AG04449 (cell line): Measurements from ENCODE around the gene RHOA.
"Not testable (repeated sequence)": the region's sequence is repeated elsewhere in the genome, so short reads cannot be mapped to it uniquely, and the experiment has no call there.

Experiments
- CTCF ChIA-PET: fragments of 350-600 bp; formaldehyde crosslinking; extraction: SDS; loops from one replicate; lab custom pipeline; 2021; ENCODE audit warnings: antibody characterized with exemption; lab: Yijun Ruan, JAX
- POLR2A ChIA-PET: fragments of 400-600, 350-600 bp; formaldehyde crosslinking; extraction: SDS; loops from one replicate; lab custom pipeline; 2020; ENCODE audit warnings: antibody characterized with exemption, inconsistent platforms; lab: Yijun Ruan, JAX
- DNase-seq: peaks from one replicate; pipeline ENCODE4 v3.0.0-alpha.2; 2010; ENCODE audit warnings: low read depth, low spot score
- H3K4me3 ChIP-seq: 2 replicates; pipeline ENCODE4 v1.5.1; 2011; ENCODE audit warnings: low read depth, mild to moderate bottlenecking, control low read depth, low read length
- TF ChIP-seq, protein P1 (sequence below): IDR thresholded peaks from one replicate; pipeline ENCODE4 v1.5.1; 2011; ENCODE audit warnings: mild to moderate bottlenecking, moderate library complexity, low read length, control low read depth, inconsistent platforms; ENCODE audit not compliant: insufficient read depth; ENCODE audit errors: missing control alignments

The RHOA gene

DNA sequence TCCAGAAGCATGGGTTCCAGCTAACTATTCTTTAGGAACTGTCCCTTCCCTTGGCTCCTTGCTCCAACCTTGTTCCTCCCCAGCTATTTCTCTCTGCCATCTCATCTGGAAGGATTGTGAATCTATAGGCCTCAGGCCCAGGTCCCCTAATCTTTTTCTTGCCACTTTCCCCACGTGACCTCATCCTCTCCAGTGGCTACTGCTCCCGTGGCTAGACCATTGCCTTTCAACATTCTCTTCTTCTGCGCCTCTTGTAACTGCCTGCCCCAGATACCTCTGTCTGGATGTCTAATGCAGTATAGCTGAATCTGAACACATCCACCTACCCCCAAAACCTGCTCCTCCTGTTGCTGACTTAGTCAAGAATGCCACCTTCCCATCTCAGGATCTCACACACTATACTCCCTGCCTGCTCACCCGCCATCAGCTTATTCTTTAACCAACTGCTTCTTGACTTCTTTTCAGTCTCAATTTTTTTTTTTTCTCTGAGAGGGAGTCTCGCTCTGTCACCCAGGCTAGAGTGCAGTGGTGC, 58.8 kb downstream of the RHOA start:
- TF ChIP-seq, protein P1, sequence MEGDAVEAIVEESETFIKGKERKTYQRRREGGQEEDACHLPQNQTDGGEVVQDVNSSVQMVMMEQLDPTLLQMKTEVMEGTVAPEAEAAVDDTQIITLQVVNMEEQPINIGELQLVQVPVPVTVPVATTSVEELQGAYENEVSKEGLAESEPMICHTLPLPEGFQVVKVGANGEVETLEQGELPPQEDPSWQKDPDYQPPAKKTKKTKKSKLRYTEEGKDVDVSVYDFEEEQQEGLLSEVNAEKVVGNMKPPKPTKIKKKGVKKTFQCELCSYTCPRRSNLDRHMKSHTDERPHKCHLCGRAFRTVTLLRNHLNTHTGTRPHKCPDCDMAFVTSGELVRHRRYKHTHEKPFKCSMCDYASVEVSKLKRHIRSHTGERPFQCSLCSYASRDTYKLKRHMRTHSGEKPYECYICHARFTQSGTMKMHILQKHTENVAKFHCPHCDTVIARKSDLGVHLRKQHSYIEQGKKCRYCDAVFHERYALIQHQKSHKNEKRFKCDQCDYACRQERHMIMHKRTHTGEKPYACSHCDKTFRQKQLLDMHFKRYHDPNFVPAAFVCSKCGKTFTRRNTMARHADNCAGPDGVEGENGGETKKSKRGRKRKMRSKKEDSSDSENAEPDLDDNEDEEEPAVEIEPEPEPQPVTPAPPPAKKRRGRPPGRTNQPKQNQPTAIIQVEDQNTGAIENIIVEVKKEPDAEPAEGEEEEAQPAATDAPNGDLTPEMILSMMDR, result no peak
- DNase-seq, result no peak
- H3K4me3 ChIP-seq, result no peak overlapping the region
- CTCF ChIA-PET, result interaction anchor here (0.9 to 3.1 kb wide), 4 partner anchors 10 to 98 kb away, joined by 3 to 20 read pairs (median 5); partner anchors contain the start of gene USP4
- POLR2A ChIA-PET, result interaction anchor here (1.5 to 2.4 kb wide), 2 partner anchors 13 to 57 kb away, joined by 3 to 12 read pairs; partner anchors contain the start of gene USP4

DNA sequence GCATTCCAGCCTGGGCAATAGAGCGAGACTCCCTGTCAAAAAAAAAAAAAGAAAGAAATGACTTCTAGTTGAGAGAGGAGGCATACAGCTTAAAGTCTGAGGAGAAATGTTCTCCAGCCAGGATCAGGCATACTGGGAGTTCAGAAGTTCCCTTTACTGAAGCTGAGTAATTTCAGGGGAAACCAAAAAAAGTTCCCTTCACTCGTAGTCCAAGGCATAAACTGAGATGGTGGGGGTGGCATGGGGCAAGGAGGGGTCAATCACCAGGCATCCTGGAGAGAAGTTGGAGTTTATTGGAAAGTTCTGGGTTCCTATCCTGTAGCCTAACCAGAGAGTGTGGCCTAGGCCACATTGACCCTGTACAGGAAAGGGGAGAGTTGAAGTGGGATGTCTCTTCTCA, 59.5 kb downstream of the RHOA start:
- TF ChIP-seq, protein P1, result no peak
- POLR2A ChIA-PET, result interaction anchor here (1.5 to 2.4 kb wide), 2 partner anchors 12 to 57 kb away, joined by 3 to 12 read pairs; partner anchors contain the start of gene USP4

DNA sequence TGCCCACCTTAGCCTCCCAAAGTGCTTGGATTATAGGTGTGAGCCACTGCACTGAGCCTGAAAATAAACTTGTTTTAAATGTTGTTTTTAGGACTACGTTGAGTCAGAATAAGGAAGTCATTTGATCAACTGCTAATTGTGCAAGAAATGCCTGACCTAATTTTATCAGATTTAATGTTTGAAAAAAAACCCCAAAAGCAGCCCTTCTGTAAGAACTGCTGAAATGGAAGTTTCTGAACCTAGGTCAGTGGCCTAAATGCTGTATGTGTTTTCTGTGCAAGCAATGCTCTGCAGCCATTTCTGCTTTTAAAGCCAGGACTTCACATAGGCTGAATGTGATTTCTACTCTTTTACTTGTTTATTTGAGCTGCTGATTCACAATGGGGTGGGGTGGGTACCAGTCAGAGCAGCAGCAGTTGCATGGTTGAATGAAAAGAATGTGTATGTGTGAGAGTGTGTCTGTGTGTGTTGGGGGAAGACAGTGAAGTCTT, 60.2 kb downstream of the RHOA start:
- TF ChIP-seq, protein P1, result no peak
- DNase-seq, result peak; percentile 77
- ChIA-PET CTCF (interaction anchor here (1.1 to 4.1 kb wide), 3 partner anchors 12 to 97 kb away, joined by 3 to 20 read pairs (median 18); partner anchors contain the start of genes NICN1 and USP4), POLR2A (interaction anchor here (0.7 to 2.4 kb wide), 3 partner anchors 11 to 61 kb away, joined by 3 to 12 read pairs (median 4); partner anchors contain the start of genes RHOA, TCTA and USP4)
- no peak overlapping the region for H3K4me3 ChIP-seq

More for the DNA sequence above, 59.5 kb downstream of the RHOA start:
- H3K4me3 ChIP-seq, result no peak overlapping the region
- no peak for DNase-seq
- CTCF ChIA-PET, result interaction anchor here (0.9 to 4.1 kb wide), 5 partner anchors 9 to 99 kb away, joined by 3 to 20 read pairs (median 7); partner anchors contain the start of gene USP4

DNA sequence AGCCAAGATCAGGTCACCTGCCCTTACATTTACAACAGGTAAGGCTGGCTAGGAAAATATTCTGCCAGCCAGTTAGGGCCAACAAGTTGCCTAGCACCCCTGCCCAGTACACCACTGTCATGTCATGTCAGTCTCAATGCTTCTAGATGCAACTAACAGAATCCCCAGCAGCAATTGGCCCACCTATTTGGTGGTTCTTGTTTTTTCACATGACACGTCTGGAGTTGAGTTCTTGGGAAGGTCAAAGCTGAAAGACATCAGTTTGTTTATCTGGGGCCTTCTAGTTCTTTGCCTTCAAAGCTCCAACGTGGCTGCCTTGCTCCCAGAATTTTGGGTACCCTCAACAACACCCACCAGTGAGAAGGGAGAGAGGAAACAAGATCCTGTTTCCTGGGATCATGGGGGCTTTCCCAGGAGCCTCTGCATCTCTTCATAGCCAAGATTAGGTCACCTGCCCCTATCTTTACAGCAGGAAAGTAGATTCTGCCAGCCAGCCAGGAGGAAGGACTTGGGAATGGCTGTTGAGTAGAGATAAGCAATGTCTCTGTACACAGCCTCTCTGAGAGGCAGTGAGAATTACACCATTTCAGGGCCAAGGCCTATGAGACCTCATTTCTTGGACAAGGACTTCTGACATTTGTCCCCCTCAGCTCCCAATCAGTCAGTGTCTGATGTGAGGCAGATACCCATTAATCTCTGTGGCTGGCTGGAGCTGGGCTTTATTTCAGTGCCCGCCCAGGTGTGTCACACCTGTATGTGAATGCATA, 62.2 kb downstream of the RHOA start:
- CTCF ChIA-PET, result interaction anchor here (2.1 to 4.1 kb wide), 2 partner anchors 10 to 99 kb away, joined by 9 to 18 read pairs; partner anchors contain the start of gene USP4
- H3K4me3 ChIP-seq, result no peak overlapping the region
- TF ChIP-seq, protein P1, result no peak
- POLR2A ChIA-PET, result no interaction called here
- no peak for DNase-seq

DNA sequence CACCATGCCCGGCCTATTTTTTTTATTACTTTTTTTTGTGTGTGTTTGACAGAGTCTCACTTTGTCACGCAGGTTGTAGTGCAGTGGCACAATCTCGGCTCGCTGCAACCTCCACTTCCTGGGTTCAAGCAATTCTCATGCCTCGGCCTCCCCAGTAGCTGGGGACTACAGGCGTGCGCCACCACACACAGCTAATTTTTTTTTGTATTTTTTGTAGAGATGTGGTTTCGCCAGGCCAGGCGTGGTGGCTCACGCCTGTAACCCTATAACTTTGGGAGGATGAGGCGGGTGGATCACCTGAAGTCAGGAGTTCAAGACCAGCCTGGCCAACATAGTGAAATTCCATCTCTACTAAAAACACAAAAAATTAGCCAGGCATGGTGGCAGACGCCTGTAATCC, 63.4 kb downstream of the RHOA start:
- ChIA-PET POLR2A (interaction anchor here (0.6 to 1.2 kb wide), 2 partner anchors 45 to 63 kb away, joined by 4 read pairs; partner anchors contain the start of gene RHOA), CTCF (interaction anchor here (2.1 to 4.1 kb wide), 2 partner anchors 8 to 100 kb away, joined by 9 to 18 read pairs; partner anchors contain the start of gene USP4)
- not testable (repeated sequence) for DNase-seq, H3K4me3 ChIP-seq

DNA sequence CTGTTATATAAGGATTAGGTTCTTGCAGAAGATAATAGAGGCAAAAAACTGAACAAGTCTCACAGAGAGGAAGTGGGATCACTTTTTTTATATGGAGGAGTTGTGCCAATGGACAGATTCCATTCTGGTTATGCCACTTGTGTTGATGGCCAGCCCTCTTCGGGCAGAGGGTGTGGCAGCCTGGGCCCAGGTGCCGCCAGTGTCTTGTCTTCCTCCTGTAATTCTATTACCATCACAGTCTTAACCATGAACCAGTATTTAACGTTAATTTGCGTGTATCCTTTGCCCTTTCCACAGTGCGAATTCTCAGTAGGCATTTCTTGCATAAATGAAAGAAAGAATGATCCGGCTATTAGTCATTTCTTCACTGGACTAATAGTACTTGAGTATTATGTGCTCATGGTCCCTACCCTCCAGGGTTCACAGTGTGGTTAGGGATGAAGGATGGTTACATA, 65.0 kb downstream of the RHOA start:
- TF ChIP-seq, protein P1, result no peak
- ChIA-PET CTCF (no interaction called here), POLR2A (no interaction called here)
- H3K4me3 ChIP-seq, result no peak overlapping the region
- DNase-seq, result no peak
